Lower lobe of right lung (tissue), 2 donors: ENCODE results near the gene DLX2. TPM values are rescaled to one million over a fixed set of nuclear protein-coding genes. Genes with fewer than 3 reads are reported as not detected.
"Not testable (repeated sequence)": the region's sequence is repeated elsewhere in the genome, so short reads cannot be mapped to it uniquely, and the experiment has no call there.

ENCODE experiments used
- ATAC-seq, 2 donors: fragments of 200-7000 bp; cut with Tn5 transposase; one replicate each; pipeline ENCODE4 v1.9.1; 2020 to 2022; ENCODE audit warnings: mild to moderate bottlenecking in 2 of 2, moderate library complexity in 2 of 2
- DNase-seq: peaks from one replicate; pipeline ENCODE4 v3.0.0-alpha.2; 2020
- H3K27ac ChIP-seq: fragments of 200-600 bp; one replicate; pipeline ENCODE4 v1.8.0; 2022
- H3K27me3 ChIP-seq: fragments of 200-600 bp; one replicate; pipeline ENCODE4 v1.8.0; 2022; ENCODE audit warnings: low read depth
- H3K36me3 ChIP-seq: fragments of 200-600 bp; one replicate; pipeline ENCODE4 v1.8.0; 2022; ENCODE audit warnings: mild to moderate bottlenecking
- H3K4me1 ChIP-seq: fragments of 200-600 bp; one replicate; pipeline ENCODE4 v1.8.0; 2022
- H3K4me3 ChIP-seq: fragments of 200-600 bp; one replicate; pipeline ENCODE4 v1.8.0; 2022; ENCODE audit warnings: mild to moderate bottlenecking
- H3K9me3 ChIP-seq: fragments of 200-600 bp; one replicate; pipeline ENCODE4 v1.8.0; 2022
- intact Hi-C: fragments of 100-400 bp; cut with DNase I; formaldehyde crosslinking; loops from one replicate; pipeline ENCODE4 v1.11.0; 2022
- total RNA-seq: library from RNA; stranded (reverse); fragmentation: NEBNext Ultra II Directional; extraction: Animal tissue kit (Norgen Biotek cat#: 25700); gene quantifications from one replicate; pipeline ENCODE4 v1.2.1, GENCODE V29; 2021
- TF ChIP-seq, protein P1 (sequence below): fragments of 200-600 bp; IDR thresholded peaks from one replicate; pipeline ENCODE4 v1.8.0; 2022; ENCODE audit warnings: antibody characterized with exemption, mild to moderate bottlenecking
- donor health status: DM: no; HTN: yes; CAD: no; lungs with severe emphysema.

The DLX2 gene
- total RNA-seq, 1 donor from 2014 or later, result not detected

DNA sequence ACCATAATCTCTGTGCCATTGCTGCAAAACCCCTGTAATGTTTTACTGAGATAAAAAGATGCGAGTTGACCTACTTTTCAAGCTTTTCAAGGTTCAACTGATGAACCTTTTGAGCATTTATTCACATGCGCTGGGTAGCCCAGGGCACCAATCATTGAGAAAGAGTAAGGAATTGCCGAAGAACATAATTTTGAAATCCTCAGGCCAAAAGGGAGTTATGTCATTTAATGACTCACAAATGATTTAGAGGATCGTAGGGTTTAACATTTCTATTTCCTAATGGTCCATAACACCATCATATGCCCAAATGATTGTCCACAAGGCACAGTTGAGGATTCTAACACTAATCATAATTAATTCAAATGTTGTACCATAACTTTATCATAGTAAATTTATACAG, 37.6 kb downstream of the DLX2 start:
- Histone ChIP-seq H3K27me3 (no peaks in the 10 kb centered on the region), H3K4me3 (no peak overlapping the region), H3K4me1 (no peaks in the 10 kb centered on the region), H3K27ac (no peak overlapping the region), H3K9me3 (no peaks in the 10 kb centered on the region), H3K36me3 (no peaks in the 10 kb centered on the region)
- DNase-seq, result no peak
- intact Hi-C loops, result no loop called here
- TF ChIP-seq, protein P1, sequence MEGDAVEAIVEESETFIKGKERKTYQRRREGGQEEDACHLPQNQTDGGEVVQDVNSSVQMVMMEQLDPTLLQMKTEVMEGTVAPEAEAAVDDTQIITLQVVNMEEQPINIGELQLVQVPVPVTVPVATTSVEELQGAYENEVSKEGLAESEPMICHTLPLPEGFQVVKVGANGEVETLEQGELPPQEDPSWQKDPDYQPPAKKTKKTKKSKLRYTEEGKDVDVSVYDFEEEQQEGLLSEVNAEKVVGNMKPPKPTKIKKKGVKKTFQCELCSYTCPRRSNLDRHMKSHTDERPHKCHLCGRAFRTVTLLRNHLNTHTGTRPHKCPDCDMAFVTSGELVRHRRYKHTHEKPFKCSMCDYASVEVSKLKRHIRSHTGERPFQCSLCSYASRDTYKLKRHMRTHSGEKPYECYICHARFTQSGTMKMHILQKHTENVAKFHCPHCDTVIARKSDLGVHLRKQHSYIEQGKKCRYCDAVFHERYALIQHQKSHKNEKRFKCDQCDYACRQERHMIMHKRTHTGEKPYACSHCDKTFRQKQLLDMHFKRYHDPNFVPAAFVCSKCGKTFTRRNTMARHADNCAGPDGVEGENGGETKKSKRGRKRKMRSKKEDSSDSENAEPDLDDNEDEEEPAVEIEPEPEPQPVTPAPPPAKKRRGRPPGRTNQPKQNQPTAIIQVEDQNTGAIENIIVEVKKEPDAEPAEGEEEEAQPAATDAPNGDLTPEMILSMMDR, result no peak
- ATAC-seq, result no peak

DNA sequence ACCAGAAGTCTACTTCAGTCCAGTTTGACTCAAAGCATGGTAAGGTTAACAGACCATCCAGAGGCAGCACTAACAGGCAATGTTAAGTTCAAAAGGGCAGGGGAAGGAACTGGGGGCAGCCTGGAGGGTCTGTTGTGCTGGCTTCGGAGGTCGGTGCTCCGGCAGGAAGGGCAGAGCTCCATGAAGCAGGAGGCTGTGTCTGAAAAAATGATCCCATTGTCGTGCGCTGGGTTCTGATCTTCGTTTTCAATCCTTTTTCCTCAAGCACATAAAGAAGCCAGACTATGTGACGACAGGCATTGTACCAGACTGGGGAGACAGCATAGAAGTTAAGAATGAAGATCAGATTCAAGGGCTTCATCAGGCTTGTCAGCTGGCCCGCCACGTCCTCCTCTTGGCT, 39.3 kb downstream of the DLX2 start:
- no peak overlapping the region for H3K4me3 ChIP-seq
- intact Hi-C loops, result no loop called here
- H3K27ac ChIP-seq, result no peak overlapping the region
- H3K36me3 ChIP-seq, result no peaks in the 10 kb centered on the region
- no peaks in the 10 kb centered on the region for H3K4me1 ChIP-seq
- ATAC-seq, result no peak
- no peaks in the 10 kb centered on the region for H3K9me3 ChIP-seq
- no peaks in the 10 kb centered on the region for H3K27me3 ChIP-seq
- TF ChIP-seq, protein P1, result no peak
- DNase-seq, result no peak

DNA sequence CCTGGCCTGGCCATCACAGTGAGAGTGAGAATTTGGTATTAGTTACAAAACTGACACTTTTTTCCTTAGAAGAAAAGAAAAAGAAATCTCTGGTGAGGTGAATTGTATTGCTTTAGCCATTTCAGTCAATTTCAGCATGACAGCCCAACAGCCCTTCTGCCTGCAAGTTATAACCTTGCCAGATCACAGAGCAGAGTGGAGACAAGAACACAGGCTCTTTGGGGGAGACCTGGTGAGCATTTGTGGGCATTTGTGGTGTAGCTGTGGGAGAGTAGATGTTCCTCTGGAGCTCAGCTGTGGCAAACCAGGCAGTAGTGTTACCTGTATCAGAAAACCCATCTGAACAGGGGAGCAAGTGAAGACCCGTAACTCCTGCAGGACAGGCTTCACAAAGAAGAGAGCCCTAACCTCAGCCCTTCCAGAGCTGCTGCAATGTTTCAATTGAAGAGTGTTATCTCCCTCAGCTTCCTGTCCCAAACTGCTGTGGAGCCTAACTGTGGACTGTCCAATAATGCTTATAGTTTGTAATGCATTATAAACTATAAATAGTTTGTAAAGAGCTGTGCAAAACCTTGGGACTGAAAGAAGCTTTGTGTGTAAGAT, 40.2 kb downstream of the DLX2 start:
- no peak overlapping the region for H3K4me3 ChIP-seq
- ATAC-seq, result no peak

DNA sequence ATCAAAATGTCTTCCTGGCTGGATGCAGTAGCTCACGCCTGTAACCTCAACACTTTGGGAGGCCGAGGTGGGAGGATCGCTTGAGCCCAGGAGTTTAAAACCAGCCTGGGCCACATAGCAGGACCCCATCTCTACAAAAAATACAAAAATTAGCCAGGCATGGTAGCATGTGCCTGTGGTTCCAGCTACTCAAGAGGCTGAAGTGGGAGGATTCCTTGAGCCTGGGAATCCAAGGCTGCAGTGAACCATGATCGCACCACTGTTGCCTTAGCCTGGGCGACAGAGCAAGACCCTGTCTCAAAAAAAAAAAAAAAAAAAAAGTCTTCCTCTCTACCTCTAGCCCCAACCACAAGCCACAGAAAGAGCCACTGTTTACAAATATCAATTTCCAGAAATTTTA, 42.6 kb downstream of the DLX2 start:
- intact Hi-C loops, H3K27me3 ChIP-seq, H3K4me3 ChIP-seq, H3K27ac ChIP-seq, DNase-seq, H3K36me3 ChIP-seq, H3K4me1 ChIP-seq, ATAC-seq, H3K9me3 ChIP-seq: not testable (repeated sequence)

More for the DNA sequence above, 40.2 kb downstream of the DLX2 start:
- no peak for DNase-seq
- Histone ChIP-seq H3K27me3 (no peaks in the 10 kb centered on the region), H3K36me3 (no peaks in the 10 kb centered on the region), H3K27ac (no peak overlapping the region), H3K9me3 (no peaks in the 10 kb centered on the region), H3K4me1 (no peaks in the 10 kb centered on the region)
- TF ChIP-seq, protein P1, result no peak
- intact Hi-C loops, result no loop called here

DNA sequence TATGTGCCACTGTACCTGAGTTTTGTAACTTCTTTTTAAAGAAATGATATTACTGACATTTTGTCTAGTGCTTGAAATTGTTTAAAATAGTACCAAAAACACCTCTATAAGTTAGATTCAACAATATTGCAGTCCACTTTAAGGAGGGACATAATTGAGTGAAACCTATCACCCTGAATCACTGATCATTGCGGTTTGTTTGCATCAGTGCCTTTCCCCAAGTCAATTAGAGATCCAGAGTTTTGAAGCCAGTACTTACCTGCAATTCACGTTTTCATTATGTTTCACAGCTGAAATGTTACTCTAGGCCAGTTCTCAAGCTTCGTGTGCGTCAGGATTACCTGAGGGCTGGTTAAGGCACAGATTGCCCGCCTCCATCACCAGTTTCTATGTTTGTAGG, 44.0 kb downstream of the DLX2 start:
- intact Hi-C loops, result no loop called here
- no peak overlapping the region for H3K4me3 ChIP-seq
- H3K27me3 ChIP-seq, result no peaks in the 10 kb centered on the region
- H3K36me3 ChIP-seq, result no peaks in the 10 kb centered on the region
- DNase-seq (no peak), ATAC-seq (no peak)
- no peaks in the 10 kb centered on the region for H3K9me3 ChIP-seq
- H3K4me1 ChIP-seq, result no peaks in the 10 kb centered on the region
- no peak overlapping the region for H3K27ac ChIP-seq
- TF ChIP-seq, protein P1, result no peak

DNA sequence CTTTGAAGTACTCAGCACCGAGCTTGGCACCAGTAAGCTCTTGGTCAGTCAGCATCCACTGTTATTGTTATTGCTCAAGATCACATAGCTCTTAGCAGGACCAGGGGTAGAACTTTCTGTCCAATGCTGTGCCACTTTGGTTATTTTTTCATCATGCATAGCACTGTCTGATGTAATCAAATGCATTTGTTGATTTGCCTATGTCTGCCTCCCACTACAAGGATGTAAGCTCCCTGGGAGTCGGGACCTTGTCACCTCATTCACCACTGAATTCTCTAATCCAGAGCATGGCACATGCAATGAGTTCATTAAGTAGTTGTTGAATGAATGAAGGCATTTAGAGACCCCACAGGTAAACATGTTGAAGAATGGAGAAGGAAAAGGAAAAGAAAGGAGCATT, 46.4 kb downstream of the DLX2 start:
- H3K27me3 ChIP-seq, result no peaks in the 10 kb centered on the region

More for the DNA sequence above, 46.4 kb downstream of the DLX2 start:
- intact Hi-C loops, result no loop called here
- DNase-seq, result no peak
- no peaks in the 10 kb centered on the region for H3K36me3 ChIP-seq
- TF ChIP-seq, protein P1, result no peak
- no peaks in the 10 kb centered on the region for H3K4me1 ChIP-seq
- no peaks in the 10 kb centered on the region for H3K9me3 ChIP-seq
- H3K4me3 ChIP-seq, result no peak overlapping the region
- ATAC-seq, result no peak
- H3K27ac ChIP-seq, result no peak overlapping the region
